ENCODE results near the gene KBTBD12.
A peak's percentile ranks its signal among the peaks of the same experiment; 100 is the strongest.

Gene KBTBD12

GRCh38 chr3:127960421-127960965, 45.5 kb downstream of the KBTBD12 start:
- DNase-seq (ENCODE audit: low read depth) = no peak
- H3K4me3 ChIP-seq (replicated peaks; ENCODE audit: low read depth, low read length) = no peak overlapping the region
- no peak for TF ChIP-seq CTCF (IDR thresholded peaks at IDR 0.05; ENCODE audit: low read length, missing control alignments)

- H3K4me3 ChIP-seq (replicated peaks; ENCODE audit: low read depth, low read length) = no peak overlapping the region
- TF ChIP-seq CTCF (IDR thresholded peaks at IDR 0.05; ENCODE audit: low read length, missing control alignments) = no peak
These were observed 46.1 kb downstream of the KBTBD12 start for GRCh38 chr3:127961124-127961523.

GRCh38 chr3:127961963-127962362, 46.9 kb downstream of the KBTBD12 start:
- no peak for TF ChIP-seq CTCF (IDR thresholded peaks at IDR 0.05; ENCODE audit: low read length, missing control alignments)
- DNase-seq (ENCODE audit: low read depth) = no peak

More at GRCh38 chr3:127961124-127961523, 46.1 kb downstream of the KBTBD12 start:
- no peak for DNase-seq (ENCODE audit: low read depth)

GRCh38 chr3:127962937-127963336, 47.9 kb downstream of the KBTBD12 start:
- no peak for TF ChIP-seq CTCF (IDR thresholded peaks at IDR 0.05; ENCODE audit: low read length, missing control alignments)
- H3K4me3 ChIP-seq (replicated peaks; ENCODE audit: low read depth, low read length) = no peak overlapping the region
- no peak for DNase-seq (ENCODE audit: low read depth)

More at GRCh38 chr3:127961963-127962362, 46.9 kb downstream of the KBTBD12 start:
- H3K4me3 ChIP-seq (replicated peaks; ENCODE audit: low read depth, low read length) = no peak overlapping the region

GRCh38 chr3:127964053-127964452, 49.0 kb downstream of the KBTBD12 start:
- no peak for TF ChIP-seq CTCF (IDR thresholded peaks at IDR 0.05; ENCODE audit: low read length, missing control alignments)
- no peak overlapping the region for H3K4me3 ChIP-seq (replicated peaks; ENCODE audit: low read depth, low read length)
- peak; percentile 39 for DNase-seq (ENCODE audit: low read depth)

- no peak overlapping the region for H3K4me3 ChIP-seq (replicated peaks; ENCODE audit: low read depth, low read length)
- TF ChIP-seq CTCF (IDR thresholded peaks at IDR 0.05; ENCODE audit: low read length, missing control alignments) = no peak
- DNase-seq (ENCODE audit: low read depth) = no peak
These were observed 49.8 kb downstream of the KBTBD12 start for GRCh38 chr3:127964816-127965215.

GRCh38 chr3:127967316-127967715, 52.3 kb downstream of the KBTBD12 start:
- TF ChIP-seq CTCF (IDR thresholded peaks at IDR 0.05; ENCODE audit: low read length, missing control alignments) = no peak
- no peak for DNase-seq (ENCODE audit: low read depth)
- no peak overlapping the region for H3K4me3 ChIP-seq (replicated peaks; ENCODE audit: low read depth, low read length)

Measured in fibroblast of pulmonary artery (primary cell).